ACC112 (cell line): Measurements from ENCODE around the gene SMARCD2.
"Not testable (repeated sequence)": the region's sequence is repeated elsewhere in the genome, so short reads cannot be mapped to it uniquely, and the experiment has no call there.

Experiments
- H2AFZ ChIP-seq: fragments of 200-600 bp; sonication (generic); one replicate; pipeline ENCODE4 v1.6.0; 2017; ENCODE audit warnings: antibody characterized with exemption, low read length; ENCODE audit not compliant: unreplicated experiment
- H3K27ac ChIP-seq: fragments of 200-600 bp; sonication (generic); 2 replicates; pipeline ENCODE4 v1.5.1; 2014; ENCODE audit warnings: low read depth, mild to moderate bottlenecking, antibody characterized with exemption, low read length, moderate library complexity
- H3K27me3 ChIP-seq: fragments of 200-600 bp; sonication (generic); 2 replicates; pipeline ENCODE4 v1.6.1; 2014; ENCODE audit warnings: mild to moderate bottlenecking, antibody characterized with exemption, low read length, moderate library complexity, mixed read lengths; ENCODE audit not compliant: insufficient read depth
- H3K36me3 ChIP-seq: fragments of 200-600 bp; sonication (generic); 2 replicates; pipeline ENCODE4 v1.6.1; 2016; ENCODE audit warnings: mild to moderate bottlenecking, antibody characterized with exemption, low read length, moderate library complexity, mixed read lengths; ENCODE audit not compliant: insufficient read depth
- H3K4me1 ChIP-seq: fragments of 200-600 bp; sonication (generic); one replicate; pipeline ENCODE4 v1.6.1; 2016; ENCODE audit warnings: low read length, mixed read lengths; ENCODE audit not compliant: insufficient read depth, unreplicated experiment, control insufficient read depth
- H3K4me3 ChIP-seq: fragments of 200-600 bp; sonication (generic); 2 replicates; pipeline ENCODE4 v1.5.1; 2014; ENCODE audit warnings: mild to moderate bottlenecking, low read depth, low read length
- H3K79me2 ChIP-seq: fragments of 200-600 bp; sonication (generic); one replicate; pipeline ENCODE4 v1.6.0; 2016; ENCODE audit warnings: low read length; ENCODE audit not compliant: control insufficient read depth, unreplicated experiment, insufficient read depth

SMARCD2 gene

DNA sequence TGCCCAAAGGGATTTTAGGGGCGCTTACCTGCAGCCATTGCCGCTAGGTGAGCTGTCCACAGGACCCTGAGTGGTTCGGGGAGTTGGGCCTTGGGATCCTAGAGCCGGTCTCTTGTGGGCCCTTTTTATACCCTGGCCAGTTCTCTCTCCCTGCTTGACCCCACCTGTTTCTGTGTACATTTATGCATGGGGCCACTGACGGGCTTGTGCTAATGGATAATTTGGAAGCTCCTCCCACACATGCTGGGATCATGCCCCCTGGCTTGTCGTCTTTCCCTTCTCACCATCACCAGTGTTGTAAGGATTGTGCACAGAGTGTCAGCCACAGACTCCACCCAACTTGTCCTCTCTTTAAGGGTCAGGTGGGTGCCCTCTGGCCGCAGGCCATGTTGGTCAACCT lies 31.1 kb upstream of the SMARCD2 start, which contains the start of gene CSH2:
Gene CSH2, minus strand, starts transcription at position 101 of the 400 bp plus-strand sequence. Its CDS starts 63 bp downstream, at position 38.
- H3K36me3 ChIP-seq, H3K4me1 ChIP-seq, H3K27me3 ChIP-seq, H3K27ac ChIP-seq, H2AFZ ChIP-seq, H3K4me3 ChIP-seq, H3K79me2 ChIP-seq: not testable (repeated sequence)

DNA sequence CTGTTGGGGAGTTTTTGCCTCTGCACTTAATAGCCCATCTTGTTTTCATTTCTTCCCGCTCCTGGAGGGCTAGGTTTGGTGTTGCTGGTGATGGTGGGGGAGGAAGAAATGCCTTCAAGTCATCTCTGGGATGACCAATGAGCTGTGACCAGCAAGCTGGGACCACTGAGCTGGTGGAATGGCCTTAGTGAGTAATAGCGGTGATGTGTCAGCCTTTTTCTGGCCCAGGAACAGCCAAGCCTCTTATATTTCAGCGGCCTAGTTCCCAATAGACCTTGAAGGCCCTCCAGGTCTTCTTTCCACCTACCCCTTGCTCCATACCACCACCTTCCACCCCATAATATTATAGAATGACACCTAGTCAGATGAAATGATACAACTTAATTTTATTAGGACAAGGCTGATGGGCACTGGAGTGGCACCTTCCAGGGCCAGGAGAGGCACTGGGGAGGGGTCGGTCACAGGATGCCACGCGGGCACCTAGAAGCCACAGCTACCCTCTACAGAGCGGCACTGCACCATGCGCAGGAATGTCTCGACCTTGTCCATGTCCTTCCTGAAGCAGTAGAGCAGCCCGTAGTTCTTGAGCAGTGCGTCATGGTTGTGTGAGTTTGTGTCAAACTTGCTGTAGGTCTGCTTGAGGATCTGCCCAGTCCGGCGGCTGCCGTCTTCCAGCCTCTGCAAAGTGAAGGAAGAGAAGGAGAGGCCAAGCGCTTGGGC lies 29.3 kb upstream of the SMARCD2 start:
- not testable (repeated sequence) for H2AFZ ChIP-seq, H3K27ac ChIP-seq

DNA sequence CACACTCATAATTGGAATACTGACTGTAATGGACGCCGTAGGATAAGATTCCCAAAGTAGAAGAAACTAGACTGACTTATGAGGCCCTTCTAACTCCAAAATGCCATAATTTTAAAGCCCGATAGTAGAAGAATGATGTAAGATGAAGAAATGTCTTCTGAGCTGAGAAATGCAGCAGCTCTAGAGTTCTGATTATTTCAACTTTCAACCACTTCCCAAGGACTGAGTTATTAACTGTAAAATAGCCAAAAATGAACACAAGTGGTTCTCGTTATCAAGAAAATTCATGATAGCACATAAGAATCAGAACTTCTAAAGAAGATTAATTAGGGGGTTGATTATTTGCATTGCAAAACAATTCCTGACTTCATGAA lies 27.8 kb upstream of the SMARCD2 start:
- H3K4me1 ChIP-seq, result not testable (repeated sequence)

More for the DNA sequence above, 29.3 kb upstream of the SMARCD2 start:
- H3K36me3 ChIP-seq, H3K27me3 ChIP-seq, H3K4me3 ChIP-seq, H3K79me2 ChIP-seq, H3K4me1 ChIP-seq: not testable (repeated sequence)

DNA sequence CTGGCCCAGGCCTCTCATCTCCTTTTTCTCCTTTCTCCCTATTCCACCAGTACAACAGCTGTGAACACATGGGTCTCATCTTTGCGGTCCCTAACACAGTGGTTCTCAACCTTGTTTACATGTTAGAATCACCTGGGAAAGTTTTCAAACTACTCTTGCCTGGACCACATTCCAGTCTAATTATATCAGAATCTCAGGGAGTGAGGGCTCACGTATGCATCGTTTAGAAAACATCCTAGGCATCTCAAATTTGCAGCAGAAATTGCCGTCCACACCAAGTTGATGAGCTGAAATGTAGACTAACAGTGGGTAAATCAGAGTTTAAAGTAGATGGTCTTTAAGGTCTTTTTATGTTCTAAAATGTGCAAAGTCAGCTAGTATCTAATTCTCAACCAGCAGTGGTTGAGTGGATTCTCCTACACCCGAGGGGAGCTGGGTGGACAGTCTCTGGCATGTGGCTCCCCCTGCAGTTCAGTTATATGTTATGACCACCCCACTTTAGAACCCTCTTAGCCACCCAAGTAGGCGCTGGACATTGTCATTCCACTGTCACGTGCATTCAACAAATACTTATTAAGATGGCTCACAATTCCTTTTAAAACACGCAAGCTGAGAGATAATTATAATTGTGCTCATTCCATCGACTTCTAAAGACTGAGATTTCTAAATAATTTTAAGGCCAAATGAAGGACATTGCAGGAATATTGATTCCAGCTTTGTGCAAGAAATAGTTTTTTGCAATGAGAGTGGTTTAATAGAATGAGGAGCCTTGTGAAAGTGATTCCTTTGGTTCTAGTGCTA lies 27.2 kb upstream of the SMARCD2 start:
- not testable (repeated sequence) for H2AFZ ChIP-seq

More for the DNA sequence above, 27.8 kb upstream of the SMARCD2 start:
- H3K27ac ChIP-seq, H3K27me3 ChIP-seq, H3K36me3 ChIP-seq, H2AFZ ChIP-seq, H3K79me2 ChIP-seq, H3K4me3 ChIP-seq: not testable (repeated sequence)

DNA sequence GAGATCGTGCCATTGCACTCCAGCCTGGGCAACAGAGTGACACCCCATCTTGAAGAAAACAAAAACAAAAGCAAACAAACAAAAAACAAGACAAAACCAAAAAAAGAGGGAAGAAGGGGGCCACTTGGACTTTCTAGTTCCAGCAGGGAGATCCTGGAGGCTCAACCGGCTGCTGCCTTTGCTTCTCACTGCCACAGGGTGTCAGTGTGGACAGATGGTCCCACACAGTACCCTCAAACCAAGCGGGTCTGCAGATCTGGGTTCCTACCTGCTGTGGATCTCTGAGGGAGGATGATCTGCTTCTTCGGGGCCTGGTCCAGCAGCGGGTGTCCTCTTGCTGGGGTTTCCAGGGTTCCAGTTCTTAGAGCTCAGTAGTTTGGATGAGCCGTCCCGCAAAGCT lies 24.1 kb upstream of the SMARCD2 start:
- not testable (repeated sequence) for H3K79me2 ChIP-seq, H2AFZ ChIP-seq, H3K36me3 ChIP-seq, H3K4me1 ChIP-seq, H3K27me3 ChIP-seq, H3K4me3 ChIP-seq, H3K27ac ChIP-seq

More for the DNA sequence above, 27.2 kb upstream of the SMARCD2 start:
- H3K36me3 ChIP-seq, H3K27ac ChIP-seq, H3K79me2 ChIP-seq, H3K4me1 ChIP-seq, H3K4me3 ChIP-seq, H3K27me3 ChIP-seq: not testable (repeated sequence)

DNA sequence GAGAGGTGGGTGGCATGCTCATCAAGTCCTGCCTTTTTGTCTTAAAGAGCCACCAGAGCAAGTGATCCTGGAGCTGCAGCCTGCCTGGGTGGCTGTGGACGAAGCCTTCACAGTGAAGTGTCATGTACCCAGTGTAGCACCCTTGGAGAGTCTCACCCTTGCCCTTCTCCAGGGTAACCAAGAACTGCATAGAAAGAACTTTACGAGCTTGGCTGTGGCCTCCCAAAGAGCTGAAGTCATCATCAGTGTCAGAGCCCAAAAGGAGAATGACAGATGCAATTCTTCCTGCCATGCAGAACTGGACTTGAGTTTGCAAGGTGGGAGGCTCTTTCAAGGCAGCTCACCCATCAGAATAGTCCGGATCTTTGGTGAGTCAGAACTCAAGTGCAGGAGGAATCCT lies 16.8 kb upstream of the SMARCD2 start:
- H3K4me1 ChIP-seq, result no peaks in the 10 kb centered on the region
- H3K27ac ChIP-seq, result no peak overlapping the region
- no peak overlapping the region for H3K4me3 ChIP-seq
- no peak overlapping the region for H2AFZ ChIP-seq
- no peaks in the 10 kb centered on the region for H3K36me3 ChIP-seq
- peaks cover 9% of the 10 kb centered on the region; the same call in 1 of the 2 replicates for H3K27me3 ChIP-seq
- no peaks in the 10 kb centered on the region for H3K79me2 ChIP-seq

DNA sequence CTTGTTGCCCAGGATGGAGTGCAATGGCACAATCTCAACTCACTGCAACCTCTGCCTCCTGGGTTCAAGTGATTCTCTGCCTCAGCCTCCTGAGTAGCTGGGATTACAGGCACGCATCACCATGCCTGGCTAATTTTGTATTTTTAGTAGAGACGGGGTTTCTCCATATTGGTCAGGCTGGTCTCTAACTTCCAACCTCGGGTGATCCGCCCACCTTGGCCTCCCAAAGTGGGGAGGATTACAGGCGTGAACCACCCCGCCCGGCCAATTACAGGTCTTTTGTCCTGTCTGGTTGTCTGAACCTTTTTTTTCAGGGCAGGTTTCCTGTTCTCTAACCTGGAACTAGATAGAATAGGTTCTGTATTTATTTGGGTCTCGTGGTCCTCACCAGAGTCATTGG lies 13.9 kb upstream of the SMARCD2 start:
- H3K4me1 ChIP-seq, H3K79me2 ChIP-seq, H3K27me3 ChIP-seq, H2AFZ ChIP-seq, H3K27ac ChIP-seq, H3K36me3 ChIP-seq, H3K4me3 ChIP-seq: not testable (repeated sequence)

DNA sequence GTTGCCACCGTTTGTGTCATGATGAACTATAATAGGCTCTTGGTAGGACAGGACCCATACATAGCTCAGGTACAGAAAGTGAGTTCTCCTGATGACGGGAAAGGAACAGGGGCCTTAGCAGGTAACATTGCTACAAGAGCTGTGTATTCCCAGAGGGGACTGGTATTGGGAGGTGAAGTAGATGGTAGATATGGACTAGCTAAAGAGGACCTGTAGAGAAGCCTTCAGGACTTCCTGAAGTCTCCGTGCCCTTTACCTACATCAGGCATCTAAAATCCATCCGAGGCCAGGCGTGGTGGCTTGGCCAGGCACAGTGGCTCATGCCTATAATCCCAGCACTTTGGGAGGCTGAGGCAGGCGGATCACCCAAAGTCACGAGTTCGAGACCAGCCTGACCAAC lies 12.7 kb upstream of the SMARCD2 start:
- H3K4me3 ChIP-seq, result no peak overlapping the region
- no peak overlapping the region for H2AFZ ChIP-seq
- no peaks in the 10 kb centered on the region for H3K4me1 ChIP-seq
- H3K27me3 ChIP-seq, result peaks cover 9% of the 10 kb centered on the region; the same call in 1 of the 2 replicates
- no peaks in the 10 kb centered on the region for H3K36me3 ChIP-seq
- H3K27ac ChIP-seq, result no peak overlapping the region
- no peaks in the 10 kb centered on the region for H3K79me2 ChIP-seq

DNA sequence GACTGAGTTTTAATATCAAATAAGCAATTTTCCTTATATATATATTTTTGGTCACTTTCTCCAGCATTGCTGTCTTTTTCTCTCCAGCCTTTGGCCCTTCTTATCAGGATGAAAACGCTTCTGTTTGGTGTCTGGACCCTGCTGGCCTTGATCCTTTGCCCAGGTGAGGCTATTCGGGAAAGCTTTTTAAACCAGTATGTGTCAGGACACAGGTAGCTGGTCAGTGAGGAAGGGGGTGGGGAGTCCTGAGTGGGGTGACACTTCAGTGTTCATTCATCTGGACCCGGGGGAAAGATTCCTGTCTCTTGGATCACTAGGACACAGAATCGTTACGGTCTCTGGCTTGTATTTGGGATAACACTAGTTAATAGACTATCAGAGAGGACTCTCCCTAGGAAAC lies 12.2 kb upstream of the SMARCD2 start:
- H3K27me3 ChIP-seq, result peaks cover 8% of the 10 kb centered on the region; the same call in 1 of the 2 replicates
- no peak overlapping the region for H2AFZ ChIP-seq
- H3K79me2 ChIP-seq, result no peaks in the 10 kb centered on the region

DNA sequence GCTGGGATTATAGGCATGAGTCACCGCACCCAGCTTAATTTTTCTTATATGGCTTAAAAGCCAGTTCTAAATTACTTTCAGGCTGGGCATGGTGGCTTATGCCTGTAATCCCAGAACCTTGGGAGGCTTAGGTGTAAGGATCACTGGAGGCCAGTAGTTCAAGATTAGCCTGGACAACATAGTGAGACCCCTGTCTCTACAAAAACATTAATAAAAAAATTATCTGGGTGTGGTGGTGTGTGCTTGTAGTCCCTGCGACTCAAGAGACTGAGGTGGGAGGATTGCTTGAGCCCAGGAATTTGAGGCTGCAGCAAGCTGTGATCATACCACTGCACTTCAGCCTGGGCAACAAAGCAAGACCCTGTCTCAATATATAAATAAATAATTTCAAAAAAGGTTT lies 10.8 kb upstream of the SMARCD2 start:
- no peaks in the 10 kb centered on the region for H3K79me2 ChIP-seq
- H3K36me3 ChIP-seq, result no peaks in the 10 kb centered on the region
- no peak overlapping the region for H3K4me3 ChIP-seq
- no peaks in the 10 kb centered on the region for H3K4me1 ChIP-seq
- no peaks in the 10 kb centered on the region for H3K27me3 ChIP-seq
- H3K27ac ChIP-seq, result no peak overlapping the region
- H2AFZ ChIP-seq, result no peak overlapping the region

More for the DNA sequence above, 12.2 kb upstream of the SMARCD2 start:
- no peaks in the 10 kb centered on the region for H3K4me1 ChIP-seq
- H3K4me3 ChIP-seq, result no peak overlapping the region
- H3K36me3 ChIP-seq, result no peaks in the 10 kb centered on the region
- H3K27ac ChIP-seq, result no peak overlapping the region

DNA sequence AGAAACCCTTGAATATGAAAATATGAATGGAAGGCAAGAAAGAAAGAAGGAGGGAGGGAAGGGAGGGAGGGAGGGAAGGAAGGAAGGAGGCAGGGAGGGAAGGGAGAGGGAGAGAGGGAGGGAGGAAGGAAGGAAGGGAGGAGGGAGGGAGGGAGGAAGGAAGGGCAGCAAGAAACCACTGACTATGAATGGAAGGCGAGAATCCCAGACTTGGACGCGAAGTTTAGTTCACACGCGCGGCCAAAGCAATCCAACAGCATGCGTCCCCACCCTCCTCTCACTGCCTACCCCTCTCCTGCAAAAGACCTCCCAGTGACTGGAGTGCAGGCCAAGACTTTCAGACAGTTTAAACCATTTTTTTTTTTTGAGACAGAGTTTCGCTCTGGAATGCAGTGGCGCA lies 7.9 kb upstream of the SMARCD2 start:
- Histone ChIP-seq H2AFZ (no peak overlapping the region), H3K4me3 (no peak overlapping the region), H3K79me2 (no peaks in the 10 kb centered on the region), H3K36me3 (no peaks in the 10 kb centered on the region), H3K27ac (no peak overlapping the region), H3K4me1 (no peaks in the 10 kb centered on the region), H3K27me3 (no peaks in the 10 kb centered on the region)
